HEK293 (cell line): ENCODE results near the gene TIGD1.

Source experiments
- HOXD13 ChIP-seq: sonication (generic); formaldehyde crosslinking; IDR thresholded peaks from 2 replicates; pipeline ENCODE4 v1.8.0; 2022; ENCODE audit warnings: missing genetic modification reagents, borderline replicate concordance
- TCF7L2 ChIP-seq: IDR thresholded peaks from 2 replicates; pipeline ENCODE4 v1.6.1; 2011; ENCODE audit warnings: low read depth, mild to moderate bottlenecking, inconsistent platforms, low read length, moderate library complexity, borderline replicate concordance
- YY1 ChIP-seq: fragments of 450-650 bp; formaldehyde crosslinking; IDR thresholded peaks from 2 replicates; pipeline ENCODE4 v1.5.1; 2018; ENCODE audit warnings: missing biosample characterization, missing genetic modification characterization
- ZNF175 ChIP-seq: fragments of 450-650 bp; formaldehyde crosslinking; IDR thresholded peaks from 2 replicates; pipeline ENCODE4 v1.5.1; 2016; ENCODE audit warnings: missing biosample characterization, missing genetic modification characterization
- ZNF274 ChIP-seq, 2 experiments: fragments of 200-500 bp in 1 of 2; fragments of 450-650 bp in 1 of 2; sonication (Bioruptor generic) in 1 of 2; formaldehyde crosslinking in 1 of 2; IDR thresholded peaks; 2 replicates each; pipeline versions ENCODE4 v1.5.1 to v1.6.1; 2014 to 2016; ENCODE audit warnings: borderline replicate concordance in 1 of 2, inconsistent platforms in 1 of 2, low read length in 1 of 2, missing biosample characterization in 1 of 2, missing genetic modification characterization in 1 of 2
- ZNF521 ChIP-seq: fragments of 450-650 bp; formaldehyde crosslinking; IDR thresholded peaks from 2 replicates; pipeline ENCODE4 v1.5.1; 2017; ENCODE audit warnings: missing biosample characterization, mild to moderate bottlenecking, missing genetic modification characterization
- ZNF544 ChIP-seq: fragments of 450-650 bp; formaldehyde crosslinking; IDR thresholded peaks from 2 replicates; pipeline ENCODE4 v1.5.0; 2017; ENCODE audit warnings: missing biosample characterization, missing genetic modification characterization
- ZSCAN30 ChIP-seq: fragments of 450-650 bp; IDR thresholded peaks from 2 replicates; pipeline ENCODE4 v1.5.1; 2018; ENCODE audit warnings: missing biosample characterization, mild to moderate bottlenecking, missing genetic modification characterization, moderate library complexity
- TF ChIP-seq, protein P1 (sequence below): fragments of 450-650 bp; formaldehyde crosslinking; IDR thresholded peaks from 2 replicates; pipeline ENCODE4 v1.5.1; 2017; ENCODE audit warnings: missing biosample characterization, missing genetic modification characterization
- TF ChIP-seq, protein P2 (sequence below): fragments of 450-650 bp; formaldehyde crosslinking; IDR thresholded peaks from 2 replicates; pipeline ENCODE4 v1.5.1; 2016; ENCODE audit warnings: missing biosample characterization, missing genetic modification characterization
- TF ChIP-seq, protein P3 (sequence below): fragments of 450-650 bp; formaldehyde crosslinking; IDR thresholded peaks from 2 replicates; pipeline ENCODE4 v1.5.1; 2017; ENCODE audit warnings: missing biosample characterization, missing genetic modification characterization
- TF ChIP-seq, protein P4 (sequence below): fragments of 450-650 bp; formaldehyde crosslinking; IDR thresholded peaks from 2 replicates; pipeline ENCODE4 v1.5.1; 2016; ENCODE audit warnings: missing biosample characterization, missing genetic modification characterization, low read depth

DNA sequence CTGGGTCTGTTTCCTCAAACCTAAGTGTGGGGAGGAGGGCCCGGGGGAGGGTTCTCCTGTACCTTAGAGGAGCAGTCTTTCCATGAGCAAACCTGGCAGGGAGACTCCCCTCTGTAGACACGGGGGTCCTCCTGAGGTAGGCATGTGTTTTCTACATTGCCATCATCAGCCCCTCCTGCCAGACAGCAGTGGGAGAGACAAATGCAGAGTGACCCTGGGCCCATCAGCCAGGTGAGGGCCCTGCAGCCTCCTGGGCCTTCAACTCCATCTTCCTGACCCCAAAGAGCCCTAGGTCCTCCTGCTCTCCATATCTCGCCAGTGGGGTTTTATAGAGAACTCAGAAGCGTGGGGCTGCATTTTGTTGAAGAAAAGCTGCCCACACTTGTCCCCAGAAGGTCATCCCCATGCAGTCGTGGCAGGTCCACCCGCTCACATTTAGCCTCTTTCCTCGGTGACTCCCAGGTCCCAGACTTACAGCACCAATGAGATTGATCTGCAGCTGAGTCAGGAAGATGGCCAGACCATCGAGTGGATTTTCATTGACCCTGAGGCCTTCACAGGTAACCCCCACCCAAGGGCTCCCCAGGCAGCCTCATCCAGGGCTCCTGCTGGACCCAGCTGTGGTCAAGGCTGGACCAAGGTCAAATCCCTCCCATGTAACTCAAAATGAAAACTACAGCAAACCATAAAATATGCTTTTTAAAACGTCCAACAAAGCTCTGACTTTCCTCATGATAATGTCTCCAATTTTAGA lies 8.2 kb downstream of the TIGD1 start:
- TF ChIP-seq ZNF544 (tag by site-specific recombination) = no peak
- TF ChIP-seq ZNF274 (IDR thresholded peaks at IDR 0.05; ENCODE audit: low read length) = no peak
- TF ChIP-seq ZNF274 (tag by site-specific recombination; IDR thresholded peaks at IDR 0.05; ENCODE audit: borderline replicate concordance) = no peak
- TF ChIP-seq, protein P1, sequence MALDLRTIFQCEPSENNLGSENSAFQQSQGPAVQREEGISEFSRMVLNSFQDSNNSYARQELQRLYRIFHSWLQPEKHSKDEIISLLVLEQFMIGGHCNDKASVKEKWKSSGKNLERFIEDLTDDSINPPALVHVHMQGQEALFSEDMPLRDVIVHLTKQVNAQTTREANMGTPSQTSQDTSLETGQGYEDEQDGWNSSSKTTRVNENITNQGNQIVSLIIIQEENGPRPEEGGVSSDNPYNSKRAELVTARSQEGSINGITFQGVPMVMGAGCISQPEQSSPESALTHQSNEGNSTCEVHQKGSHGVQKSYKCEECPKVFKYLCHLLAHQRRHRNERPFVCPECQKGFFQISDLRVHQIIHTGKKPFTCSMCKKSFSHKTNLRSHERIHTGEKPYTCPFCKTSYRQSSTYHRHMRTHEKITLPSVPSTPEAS (tag by site-specific recombination) = no peak
- no peak for TF ChIP-seq ZNF521 (tag by site-specific recombination)
- TF ChIP-seq, protein P2, sequence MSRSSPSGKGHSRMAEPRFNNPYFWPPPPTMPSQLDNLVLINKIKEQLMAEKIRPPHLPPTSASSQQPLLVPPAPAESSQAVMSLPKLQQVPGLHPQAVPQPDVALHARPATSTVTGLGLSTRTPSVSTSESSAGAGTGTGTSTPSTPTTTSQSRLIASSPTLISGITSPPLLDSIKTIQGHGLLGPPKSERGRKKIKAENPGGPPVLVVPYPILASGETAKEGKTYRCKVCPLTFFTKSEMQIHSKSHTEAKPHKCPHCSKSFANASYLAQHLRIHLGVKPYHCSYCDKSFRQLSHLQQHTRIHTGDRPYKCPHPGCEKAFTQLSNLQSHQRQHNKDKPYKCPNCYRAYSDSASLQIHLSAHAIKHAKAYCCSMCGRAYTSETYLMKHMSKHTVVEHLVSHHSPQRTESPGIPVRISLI (tag by site-specific recombination) = no peak
- TF ChIP-seq YY1 (tag by site-specific recombination) = no peak
- TF ChIP-seq TCF7L2 = no peak
- TF ChIP-seq, protein P3, sequence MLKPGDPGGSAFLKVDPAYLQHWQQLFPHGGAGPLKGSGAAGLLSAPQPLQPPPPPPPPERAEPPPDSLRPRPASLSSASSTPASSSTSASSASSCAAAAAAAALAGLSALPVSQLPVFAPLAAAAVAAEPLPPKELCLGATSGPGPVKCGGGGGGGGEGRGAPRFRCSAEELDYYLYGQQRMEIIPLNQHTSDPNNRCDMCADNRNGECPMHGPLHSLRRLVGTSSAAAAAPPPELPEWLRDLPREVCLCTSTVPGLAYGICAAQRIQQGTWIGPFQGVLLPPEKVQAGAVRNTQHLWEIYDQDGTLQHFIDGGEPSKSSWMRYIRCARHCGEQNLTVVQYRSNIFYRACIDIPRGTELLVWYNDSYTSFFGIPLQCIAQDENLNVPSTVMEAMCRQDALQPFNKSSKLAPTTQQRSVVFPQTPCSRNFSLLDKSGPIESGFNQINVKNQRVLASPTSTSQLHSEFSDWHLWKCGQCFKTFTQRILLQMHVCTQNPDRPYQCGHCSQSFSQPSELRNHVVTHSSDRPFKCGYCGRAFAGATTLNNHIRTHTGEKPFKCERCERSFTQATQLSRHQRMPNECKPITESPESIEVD (tag by site-specific recombination) = no peak
- TF ChIP-seq, protein P4, sequence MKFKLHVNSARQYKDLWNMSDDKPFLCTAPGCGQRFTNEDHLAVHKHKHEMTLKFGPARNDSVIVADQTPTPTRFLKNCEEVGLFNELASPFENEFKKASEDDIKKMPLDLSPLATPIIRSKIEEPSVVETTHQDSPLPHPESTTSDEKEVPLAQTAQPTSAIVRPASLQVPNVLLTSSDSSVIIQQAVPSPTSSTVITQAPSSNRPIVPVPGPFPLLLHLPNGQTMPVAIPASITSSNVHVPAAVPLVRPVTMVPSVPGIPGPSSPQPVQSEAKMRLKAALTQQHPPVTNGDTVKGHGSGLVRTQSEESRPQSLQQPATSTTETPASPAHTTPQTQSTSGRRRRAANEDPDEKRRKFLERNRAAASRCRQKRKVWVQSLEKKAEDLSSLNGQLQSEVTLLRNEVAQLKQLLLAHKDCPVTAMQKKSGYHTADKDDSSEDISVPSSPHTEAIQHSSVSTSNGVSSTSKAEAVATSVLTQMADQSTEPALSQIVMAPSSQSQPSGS (tag by site-specific recombination) = no peak
- no peak for TF ChIP-seq ZSCAN30 (tag by site-specific recombination)
- TF ChIP-seq HOXD13 (CRISPR knock-in tag) = no peak
- no peak for TF ChIP-seq ZNF175 (tag by site-specific recombination)
